AG04449 (cell line): ENCODE measurements around the gene DOCK1.
"Not testable (repeated sequence)": the region's sequence is repeated elsewhere in the genome, so short reads cannot be mapped to it uniquely, and the experiment has no call there.

Experiments
- CTCF ChIA-PET: fragments of 350-600 bp; formaldehyde crosslinking; extraction: SDS; loops from one replicate; lab custom pipeline; 2021; ENCODE audit warnings: antibody characterized with exemption; lab: Yijun Ruan, JAX
- POLR2A ChIA-PET: fragments of 400-600, 350-600 bp; formaldehyde crosslinking; extraction: SDS; loops from one replicate; lab custom pipeline; 2020; ENCODE audit warnings: antibody characterized with exemption, inconsistent platforms; lab: Yijun Ruan, JAX
- DNase-seq: peaks from one replicate; pipeline ENCODE4 v3.0.0-alpha.2; 2010; ENCODE audit warnings: low read depth, low spot score
- H3K4me3 ChIP-seq: 2 replicates; pipeline ENCODE4 v1.5.1; 2011; ENCODE audit warnings: low read depth, mild to moderate bottlenecking, control low read depth, low read length
- TF ChIP-seq, protein P1 (sequence below): IDR thresholded peaks from one replicate; pipeline ENCODE4 v1.5.1; 2011; ENCODE audit warnings: mild to moderate bottlenecking, moderate library complexity, low read length, control low read depth, inconsistent platforms; ENCODE audit not compliant: insufficient read depth; ENCODE audit errors: missing control alignments

Gene DOCK1

GRCh38 chr10:126872768-126873167 lies 32.5 kb upstream of the DOCK1 start:
- H3K4me3 ChIP-seq: no peak overlapping the region
- TF ChIP-seq, protein P1, sequence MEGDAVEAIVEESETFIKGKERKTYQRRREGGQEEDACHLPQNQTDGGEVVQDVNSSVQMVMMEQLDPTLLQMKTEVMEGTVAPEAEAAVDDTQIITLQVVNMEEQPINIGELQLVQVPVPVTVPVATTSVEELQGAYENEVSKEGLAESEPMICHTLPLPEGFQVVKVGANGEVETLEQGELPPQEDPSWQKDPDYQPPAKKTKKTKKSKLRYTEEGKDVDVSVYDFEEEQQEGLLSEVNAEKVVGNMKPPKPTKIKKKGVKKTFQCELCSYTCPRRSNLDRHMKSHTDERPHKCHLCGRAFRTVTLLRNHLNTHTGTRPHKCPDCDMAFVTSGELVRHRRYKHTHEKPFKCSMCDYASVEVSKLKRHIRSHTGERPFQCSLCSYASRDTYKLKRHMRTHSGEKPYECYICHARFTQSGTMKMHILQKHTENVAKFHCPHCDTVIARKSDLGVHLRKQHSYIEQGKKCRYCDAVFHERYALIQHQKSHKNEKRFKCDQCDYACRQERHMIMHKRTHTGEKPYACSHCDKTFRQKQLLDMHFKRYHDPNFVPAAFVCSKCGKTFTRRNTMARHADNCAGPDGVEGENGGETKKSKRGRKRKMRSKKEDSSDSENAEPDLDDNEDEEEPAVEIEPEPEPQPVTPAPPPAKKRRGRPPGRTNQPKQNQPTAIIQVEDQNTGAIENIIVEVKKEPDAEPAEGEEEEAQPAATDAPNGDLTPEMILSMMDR: no peak
- CTCF ChIA-PET: interaction anchor here (0.7 kb wide), 1 partner anchor 1040 kb away, joined by 4 read pairs; no protein-coding TSS in a partner anchor
- no peak for DNase-seq
- POLR2A ChIA-PET: no interaction called here

- CTCF ChIA-PET: no interaction called here
- TF ChIP-seq, protein P1: no peak
- DNase-seq: no peak
- H3K4me3 ChIP-seq: no peak overlapping the region
- POLR2A ChIA-PET: no interaction called here
These were observed 28.8 kb upstream of the DOCK1 start for GRCh38 chr10:126876456-126876855.

DNA sequence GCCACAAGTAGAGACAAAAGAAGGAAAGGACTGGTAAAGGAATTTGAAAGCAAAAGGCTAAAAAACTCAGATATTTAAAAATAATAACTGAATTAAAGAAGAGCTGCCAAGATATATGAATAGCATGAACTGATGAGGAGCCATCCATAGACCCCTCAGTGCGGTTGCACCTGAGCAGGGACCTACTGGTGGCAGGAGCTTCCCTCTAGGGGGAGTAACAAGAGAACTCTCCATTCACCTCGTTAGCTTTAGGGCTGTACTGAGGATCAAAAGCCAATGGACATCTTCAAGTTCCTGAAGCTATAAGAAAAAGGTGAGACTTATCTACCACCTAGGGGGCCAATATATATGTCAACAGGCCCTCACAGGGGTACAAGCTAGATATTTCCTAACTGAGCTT lies 27.8 kb upstream of the DOCK1 start:
- no peak for DNase-seq
- no peak overlapping the region for H3K4me3 ChIP-seq
- ChIA-PET CTCF (no interaction called here), POLR2A (no interaction called here)
- TF ChIP-seq, protein P1: no peak

DNA sequence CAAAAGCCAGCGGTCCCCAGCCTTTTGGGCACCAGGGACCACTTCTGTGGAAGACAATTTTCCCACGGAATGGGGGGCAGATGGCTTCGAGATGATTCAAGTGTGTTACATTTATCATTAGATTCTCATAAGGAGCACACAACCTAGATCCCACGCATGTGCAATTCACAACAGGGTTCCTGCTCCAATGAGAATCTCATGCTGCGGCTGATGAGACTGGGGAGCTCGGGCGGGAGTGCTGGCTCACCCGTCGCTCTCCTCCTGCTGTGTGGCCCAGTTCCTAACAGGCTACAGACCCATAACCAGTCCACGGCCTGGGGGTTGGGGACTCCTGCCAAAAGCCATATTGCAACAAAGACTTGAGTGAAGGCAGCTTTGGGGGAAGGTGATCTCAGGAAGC lies 26.6 kb upstream of the DOCK1 start:
- no peak overlapping the region for H3K4me3 ChIP-seq
- ChIA-PET CTCF (no interaction called here), POLR2A (no interaction called here)
- DNase-seq: no peak
- TF ChIP-seq, protein P1: no peak

- ChIA-PET CTCF (no interaction called here), POLR2A (no interaction called here)
- no peak for DNase-seq
- no peak overlapping the region for H3K4me3 ChIP-seq
- TF ChIP-seq, protein P1: no peak
These were observed 24.3 kb upstream of the DOCK1 start for GRCh38 chr10:126880926-126881325.

GRCh38 chr10:126882055-126882454 lies 23.2 kb upstream of the DOCK1 start:
- CTCF ChIA-PET, DNase-seq, H3K4me3 ChIP-seq, POLR2A ChIA-PET: not testable (repeated sequence)

DNA sequence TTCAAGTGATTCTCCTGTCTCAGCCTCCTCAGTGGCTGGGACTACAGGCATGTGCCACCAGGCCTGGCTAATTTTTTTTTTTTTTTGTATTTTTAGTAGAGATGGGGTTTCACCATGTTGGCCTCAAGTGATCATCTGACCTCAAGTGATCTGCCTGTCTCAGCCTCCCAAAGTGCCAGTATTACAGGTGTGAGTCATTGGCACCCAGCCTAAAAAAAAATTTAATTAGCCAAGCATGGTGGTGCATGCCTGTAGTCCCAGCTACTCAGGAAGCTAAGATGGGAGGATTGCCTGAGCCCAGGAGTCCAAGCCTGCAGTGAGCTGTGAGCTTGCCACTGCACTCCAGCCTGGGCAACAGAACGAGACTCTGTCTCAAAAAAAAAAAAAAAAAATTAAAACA lies 16.8 kb upstream of the DOCK1 start:
- H3K4me3 ChIP-seq, POLR2A ChIA-PET, DNase-seq: not testable (repeated sequence)
- CTCF ChIA-PET: interaction anchor here (0.6 kb wide), 1 partner anchor 553 kb away, joined by 3 read pairs; no protein-coding TSS in a partner anchor
